IPS-20b (cell line): ENCODE data around the gene PIP5K1B.

Experiments
- H3K27ac ChIP-seq: one replicate; pipeline ENCODE4 v1.5.1; 2013; ENCODE audit warnings: low read length
- H3K27me3 ChIP-seq: 2 replicates; pipeline ENCODE4 v1.6.1; 2013; ENCODE audit warnings: mild to moderate bottlenecking, low read length, inconsistent platforms; ENCODE audit not compliant: insufficient read depth
- H3K36me3 ChIP-seq: 2 replicates; pipeline ENCODE4 v1.6.1; 2013; ENCODE audit warnings: low read depth, mild to moderate bottlenecking, inconsistent platforms, low read length, moderate library complexity; ENCODE audit not compliant: insufficient read depth
- H3K4me1 ChIP-seq: 2 replicates; pipeline ENCODE4 v1.6.1; 2013; ENCODE audit warnings: mild to moderate bottlenecking, control low read depth, inconsistent platforms, low read length, moderate library complexity; ENCODE audit not compliant: insufficient read depth
- H3K4me3 ChIP-seq: 2 replicates; pipeline ENCODE4 v1.5.1; 2013; ENCODE audit warnings: mild to moderate bottlenecking, low read length, inconsistent platforms
- H3K9ac ChIP-seq: 2 replicates; pipeline ENCODE4 v1.6.1; 2013; ENCODE audit warnings: low read depth, mild to moderate bottlenecking, inconsistent platforms, low read length, moderate library complexity
- H3K9me3 ChIP-seq: 2 replicates; pipeline ENCODE4 v1.6.1; 2013; ENCODE audit warnings: mild to moderate bottlenecking, low read depth, low read length, inconsistent platforms; ENCODE audit not compliant: insufficient read depth

PIP5K1B gene

DNA sequence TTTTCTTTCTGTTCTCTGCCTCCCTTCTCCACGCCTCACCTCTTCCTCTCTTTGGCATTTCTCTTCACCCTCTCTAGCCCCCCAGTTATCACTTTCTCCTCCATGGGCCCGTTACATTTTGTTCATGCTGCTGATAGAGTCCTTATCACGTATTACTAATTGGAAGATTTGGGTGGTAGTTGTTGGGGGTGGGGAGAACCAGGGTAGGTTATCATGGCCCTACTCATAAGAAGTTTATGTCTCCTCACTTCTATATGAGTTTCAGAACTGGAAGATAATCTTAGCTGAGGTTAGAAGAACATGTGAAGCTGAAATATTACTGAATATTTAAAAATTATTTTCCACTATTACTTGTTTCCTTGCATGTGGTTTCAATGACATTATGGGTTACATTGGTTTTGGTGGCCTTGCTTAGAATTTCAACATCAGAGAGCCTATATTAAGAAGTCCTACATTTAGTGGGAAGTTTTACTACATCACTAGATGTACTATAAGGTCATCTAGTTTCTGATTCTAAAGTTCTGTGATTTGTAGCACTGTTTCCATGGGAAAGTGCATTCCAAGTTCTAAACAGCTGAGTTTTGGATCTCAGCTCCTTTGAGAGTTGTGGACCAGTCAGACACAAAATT is 36.8 kb downstream of the PIP5K1B start:
- Histone ChIP-seq H3K9me3 (no peaks in the 10 kb centered on the region), H3K4me1 (peaks cover 6% of the 10 kb centered on the region; the same call in 1 of the 2 replicates), H3K27me3 (no peaks in the 10 kb centered on the region), H3K36me3 (no peaks in the 10 kb centered on the region), H3K9ac (no peak overlapping the region), H3K4me3 (no peak overlapping the region), H3K27ac (no peak overlapping the region)

GRCh38 chr9:68742333-68742730 is 37.3 kb downstream of the PIP5K1B start:
- no peak overlapping the region for H3K4me3 ChIP-seq
- peaks cover 6% of the 10 kb centered on the region; the same call in 1 of the 2 replicates for H3K4me1 ChIP-seq
- no peak overlapping the region for H3K27ac ChIP-seq
- H3K9ac ChIP-seq, result no peak overlapping the region
- no peaks in the 10 kb centered on the region for H3K9me3 ChIP-seq
- no peaks in the 10 kb centered on the region for H3K36me3 ChIP-seq
- H3K27me3 ChIP-seq, result no peaks in the 10 kb centered on the region

- Histone ChIP-seq H3K27me3 (no peaks in the 10 kb centered on the region), H3K36me3 (no peaks in the 10 kb centered on the region), H3K4me3 (no peak overlapping the region), H3K9ac (no peak overlapping the region), H3K9me3 (no peaks in the 10 kb centered on the region), H3K4me1 (peaks cover 4% of the 10 kb centered on the region; the same call in 1 of the 2 replicates), H3K27ac (no peak overlapping the region)
Observed at GRCh38 chr9:68744426-68744825, 39.4 kb downstream of the PIP5K1B start.

- Histone ChIP-seq H3K27me3 (no peaks in the 10 kb centered on the region), H3K36me3 (no peaks in the 10 kb centered on the region), H3K4me3 (no peak overlapping the region), H3K9ac (no peak overlapping the region), H3K9me3 (no peaks in the 10 kb centered on the region), H3K27ac (no peak overlapping the region), H3K4me1 (peaks cover 15% of the 10 kb centered on the region)
Observed at GRCh38 chr9:68746525-68746924, 41.5 kb downstream of the PIP5K1B start.

DNA sequence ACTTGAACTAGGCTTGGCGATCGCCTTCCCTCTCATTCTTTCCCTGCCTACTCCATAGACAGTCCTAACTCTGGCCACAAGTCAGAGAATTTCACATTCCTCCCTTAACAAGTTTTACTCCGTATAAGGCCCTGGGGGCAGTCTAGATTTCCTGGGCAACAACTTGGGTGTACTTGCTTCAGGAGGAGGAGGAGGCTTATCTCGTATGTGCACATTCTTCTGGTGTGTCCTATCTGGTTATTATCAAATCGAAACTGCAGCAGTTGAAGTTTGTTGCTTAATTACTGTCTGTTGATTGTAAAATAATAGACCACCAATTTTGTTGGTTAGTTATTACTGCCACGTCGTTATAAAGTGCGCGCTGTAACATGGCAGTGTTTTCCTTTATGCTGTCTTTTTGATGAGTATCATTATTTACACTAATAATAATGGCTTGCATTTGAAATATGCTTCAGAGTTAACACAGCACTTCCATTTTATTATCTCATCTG is 42.0 kb downstream of the PIP5K1B start:
- no peaks in the 10 kb centered on the region for H3K9me3 ChIP-seq
- no peaks in the 10 kb centered on the region for H3K36me3 ChIP-seq
- peaks cover 16% of the 10 kb centered on the region for H3K4me1 ChIP-seq
- no peaks in the 10 kb centered on the region for H3K27me3 ChIP-seq
- no peak overlapping the region for H3K9ac ChIP-seq
- H3K4me3 ChIP-seq, result no peak overlapping the region
- no peak overlapping the region for H3K27ac ChIP-seq

- H3K9me3 ChIP-seq, result no peaks in the 10 kb centered on the region
- no peak overlapping the region for H3K4me3 ChIP-seq
- no peak overlapping the region for H3K9ac ChIP-seq
- H3K36me3 ChIP-seq, result no peaks in the 10 kb centered on the region
- H3K27ac ChIP-seq, result no peak overlapping the region
- H3K4me1 ChIP-seq, result peaks cover 16% of the 10 kb centered on the region
- H3K27me3 ChIP-seq, result no peaks in the 10 kb centered on the region
Observed at GRCh38 chr9:68749135-68749534, 44.1 kb downstream of the PIP5K1B start.

- Histone ChIP-seq H3K9me3 (no peaks in the 10 kb centered on the region), H3K4me3 (no peak overlapping the region), H3K36me3 (no peaks in the 10 kb centered on the region), H3K27ac (no peak overlapping the region), H3K27me3 (no peaks in the 10 kb centered on the region), H3K4me1 (peaks cover 16% of the 10 kb centered on the region), H3K9ac (no peak overlapping the region)
Observed at GRCh38 chr9:68749579-68750159, 44.6 kb downstream of the PIP5K1B start.

DNA sequence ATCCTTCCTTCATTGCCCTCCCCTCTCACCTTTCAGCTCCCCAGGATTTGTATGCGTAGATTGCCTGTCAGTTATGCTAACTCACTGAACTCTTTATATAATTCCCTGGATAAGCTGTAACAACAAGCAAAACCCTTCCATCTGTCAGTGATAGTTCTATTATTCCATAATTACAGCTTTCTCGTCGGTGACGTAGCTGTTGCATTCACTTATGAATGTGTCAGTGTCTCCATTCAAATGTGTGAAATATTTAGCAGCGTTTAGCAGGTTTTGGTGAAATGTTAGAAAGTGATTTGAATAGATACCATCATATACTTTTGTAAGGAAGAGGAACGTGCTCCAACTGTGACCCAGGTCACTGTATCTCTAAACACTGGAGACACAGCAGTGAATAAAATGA is 45.2 kb downstream of the PIP5K1B start:
- no peak overlapping the region for H3K4me3 ChIP-seq
- no peaks in the 10 kb centered on the region for H3K9me3 ChIP-seq
- H3K36me3 ChIP-seq, result no peaks in the 10 kb centered on the region
- no peak overlapping the region for H3K9ac ChIP-seq
- peaks cover 16% of the 10 kb centered on the region for H3K4me1 ChIP-seq
- no peaks in the 10 kb centered on the region for H3K27me3 ChIP-seq
- H3K27ac ChIP-seq, result no peak overlapping the region

GRCh38 chr9:68750786-68751185 is 45.7 kb downstream of the PIP5K1B start:
- Histone ChIP-seq H3K9me3 (no peaks in the 10 kb centered on the region), H3K9ac (no peak overlapping the region), H3K27ac (no peak overlapping the region), H3K4me1 (peaks cover 20% of the 10 kb centered on the region), H3K4me3 (no peak overlapping the region), H3K36me3 (no peaks in the 10 kb centered on the region), H3K27me3 (no peaks in the 10 kb centered on the region)

DNA sequence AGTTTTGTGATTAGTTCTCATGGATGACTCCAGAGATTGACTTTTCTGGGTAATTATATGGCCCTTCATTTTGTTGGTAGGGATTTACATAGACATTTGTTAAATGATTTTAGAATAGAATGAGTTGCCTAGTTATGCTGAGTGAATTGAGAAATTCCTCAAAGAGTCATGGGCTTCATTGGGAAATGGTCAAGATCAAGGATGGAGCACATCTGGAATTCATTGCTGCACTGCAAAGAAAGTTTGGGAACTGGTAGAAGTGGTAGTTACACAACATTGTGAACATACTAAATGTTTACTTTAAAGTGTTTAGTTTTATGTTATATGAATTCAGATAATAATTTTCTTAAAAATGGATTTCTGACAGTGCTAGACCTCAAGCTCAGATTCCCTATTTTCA is 46.5 kb downstream of the PIP5K1B start:
- no peak overlapping the region for H3K4me3 ChIP-seq
- no peaks in the 10 kb centered on the region for H3K27me3 ChIP-seq
- peaks cover 27% of the 10 kb centered on the region for H3K4me1 ChIP-seq
- H3K9ac ChIP-seq, result no peak overlapping the region
- H3K9me3 ChIP-seq, result no peaks in the 10 kb centered on the region
- no peaks in the 10 kb centered on the region for H3K36me3 ChIP-seq
- H3K27ac ChIP-seq, result no peak overlapping the region

DNA sequence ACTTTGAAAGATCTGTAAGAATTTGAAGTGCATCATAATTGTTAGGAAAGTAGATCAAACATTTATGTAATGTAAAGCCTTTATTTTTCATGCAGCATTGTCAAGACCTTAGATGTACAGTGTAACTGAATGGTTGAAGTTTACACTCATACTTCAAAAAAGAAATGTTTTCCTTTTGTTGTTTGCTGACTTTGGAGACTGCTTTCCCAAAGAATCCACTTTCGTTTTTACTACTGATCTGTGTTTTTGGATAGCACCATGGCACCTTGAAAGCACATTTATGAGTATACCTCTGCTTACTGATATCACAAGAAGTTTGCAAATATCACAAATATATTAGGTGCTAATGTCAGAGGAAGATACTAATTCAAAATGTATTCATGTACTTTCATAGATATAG is 50.0 kb downstream of the PIP5K1B start:
- Histone ChIP-seq H3K27me3 (no peaks in the 10 kb centered on the region), H3K27ac (no peak overlapping the region), H3K36me3 (no peaks in the 10 kb centered on the region), H3K4me3 (no peak overlapping the region), H3K4me1 (peaks cover 23% of the 10 kb centered on the region), H3K9me3 (no peaks in the 10 kb centered on the region), H3K9ac (no peak overlapping the region)

DNA sequence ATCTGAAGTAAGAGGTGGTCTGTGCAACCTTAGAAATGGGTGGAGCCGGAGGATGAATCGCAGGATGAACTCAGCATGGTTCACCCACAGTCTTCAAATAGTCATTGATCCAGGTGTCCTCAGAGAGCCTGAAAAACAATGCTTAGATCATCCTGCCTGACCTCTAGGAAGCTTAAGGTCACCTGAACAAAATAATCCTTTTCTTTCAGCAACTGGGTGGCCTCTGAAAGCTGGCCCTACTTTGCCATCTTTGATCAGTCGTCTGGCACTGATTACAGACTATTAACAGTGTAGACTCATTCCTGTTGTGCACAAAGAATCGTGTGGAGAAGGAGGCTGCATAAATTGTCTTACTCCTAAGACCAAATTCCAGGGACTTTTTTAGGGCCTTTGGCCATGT is 50.7 kb downstream of the PIP5K1B start:
- no peak overlapping the region for H3K27ac ChIP-seq
- no peaks in the 10 kb centered on the region for H3K9me3 ChIP-seq
- H3K4me3 ChIP-seq, result peak overlapping the region; percentile 9; the same call in 1 of the 2 replicates
- H3K9ac ChIP-seq, result no peak overlapping the region
- H3K27me3 ChIP-seq, result no peaks in the 10 kb centered on the region
- no peaks in the 10 kb centered on the region for H3K36me3 ChIP-seq
- H3K4me1 ChIP-seq, result peaks cover 20% of the 10 kb centered on the region
